Fibroblast of lung (primary cell): ENCODE data around the gene ZNF878. TPM values are rescaled to one million over a fixed set of nuclear protein-coding genes. Genes with fewer than 3 reads are reported as not detected.

ENCODE experiments used
- DNase-seq, 2 donors: peaks; one replicate each; pipeline versions ENCODE4 v3.0.0 to v3.0.0-alpha.2; 2010; ENCODE audit warnings: low read depth in 2 of 2
- H2AFZ ChIP-seq: 2 replicates; pipeline ENCODE4 v1.5.1; 2012; ENCODE audit warnings: low read length, control low read depth, inconsistent platforms
- H3K27ac ChIP-seq: 2 replicates; pipeline ENCODE4 v1.5.1; 2011; ENCODE audit warnings: low read length, control low read depth; ENCODE audit not compliant: insufficient read depth
- H3K27me3 ChIP-seq: 2 replicates; pipeline ENCODE4 v1.5.1; 2011; ENCODE audit warnings: mild to moderate bottlenecking, low read length; ENCODE audit not compliant: control insufficient read depth, insufficient read depth
- H3K36me3 ChIP-seq: 2 replicates; pipeline ENCODE4 v1.5.1; 2011; ENCODE audit warnings: low read length; ENCODE audit not compliant: control insufficient read depth, insufficient read depth
- H3K4me1 ChIP-seq: 2 replicates; pipeline ENCODE4 v1.5.1; 2011; ENCODE audit warnings: low read length; ENCODE audit not compliant: control insufficient read depth, insufficient read depth; ENCODE audit errors: extremely low read depth
- H3K4me2 ChIP-seq: 2 replicates; pipeline ENCODE4 v1.5.1; 2011; ENCODE audit warnings: low read length, control low read depth; ENCODE audit not compliant: insufficient read depth; ENCODE audit errors: extremely low read depth
- H3K4me3 ChIP-seq, 4 experiments: fragments of 200-600 bp in 1 of 4; sonication (generic) in 1 of 4; replicated peaks in 1 of 4; 2 replicates each; pipeline ENCODE4 v1.5.1; 2011 to 2016; ENCODE audit warnings: low read length in 4 of 4, low read depth in 3 of 4, mild to moderate bottlenecking in 3 of 4, control low read depth in 2 of 4, inconsistent platforms in 1 of 4, mixed read lengths in 1 of 4; ENCODE audit not compliant: insufficient read depth in 1 of 4; ENCODE audit errors: control extremely low read depth in 1 of 4
- H3K79me2 ChIP-seq: 2 replicates; pipeline ENCODE4 v1.5.1; 2012; ENCODE audit warnings: mild to moderate bottlenecking, low read length, inconsistent platforms; ENCODE audit not compliant: control insufficient read depth, insufficient read depth
- H3K9ac ChIP-seq: 2 replicates; pipeline ENCODE4 v1.5.1; 2011; ENCODE audit warnings: mild to moderate bottlenecking, low read length, control low read depth; ENCODE audit not compliant: insufficient read depth
- H3K9me3 ChIP-seq: 2 replicates; pipeline ENCODE4 v1.5.1; 2012; ENCODE audit warnings: low read depth, low read length; ENCODE audit not compliant: control insufficient read depth, insufficient read depth
- H4K20me1 ChIP-seq: 2 replicates; pipeline ENCODE4 v1.5.1; 2011; ENCODE audit warnings: low read length; ENCODE audit not compliant: control insufficient read depth, insufficient read depth; ENCODE audit errors: extremely low read depth
- CTCF ChIP-seq, 2 donors: IDR thresholded peaks in 1 of 2; conservative IDR thresholded peaks in 1 of 2; 1 replicate in 1 of 2; 2 replicates in 1 of 2; pipeline ENCODE4 v1.5.1; 2011 to 2012; ENCODE audit warnings: low read length in 2 of 2, control low read depth in 1 of 2, inconsistent platforms in 1 of 2, low read depth in 1 of 2, mild to moderate bottlenecking in 1 of 2
- EZH2 ChIP-seq: IDR thresholded peaks from 2 replicates; pipeline ENCODE4 v1.5.1; 2012; ENCODE audit warnings: low read length, control low read depth, mild to moderate bottlenecking; ENCODE audit errors: missing control alignments
- polyA plus RNA-seq, 2 donors: library from polyadenylated mRNA; depleted of rRNA in 1 of 2; stranded (reverse) in 1 of 2; unstranded in 1 of 2; fragments of >200 nt; gene quantifications; 2 replicates each; pipeline ENCODE4 v1.2.1, GENCODE V29; 2011 to 2012; ENCODE audit warnings: missing spikeins in 1 of 2
- total RNA-seq: library from RNA; depleted of rRNA; stranded (reverse); fragments of >200 nt; gene quantifications from 2 replicates; pipeline ENCODE4 v1.2.1, GENCODE V29; 2014

The ZNF878 gene
- total and polyA plus RNA-seq, 2 donors (not counting 1 experiment from before 2014, with no cell fraction given) = under 0.01 to 0.07 TPM

- peak; percentile 81 to 82 for DNase-seq
- peak within 1 kb of the TSS; percentile 75 to 92 (median 83) for H3K4me3 ChIP-seq
- no peaks in the 10 kb centered on the region for H3K79me2 ChIP-seq
- peaks cover 2% of the 10 kb centered on the region for H3K4me1 ChIP-seq
- H3K36me3 ChIP-seq = no peaks in the 10 kb centered on the region
- H3K27me3 ChIP-seq = no peaks in the 10 kb centered on the region
- peak within 1 kb of the TSS; percentile 95 for H3K9ac ChIP-seq
- H3K9me3 ChIP-seq = no peaks in the 10 kb centered on the region
- H3K4me2 ChIP-seq = peak within 1 kb of the TSS; percentile 88
- peak within 1 kb of the TSS; percentile 98 for H2AFZ ChIP-seq
- no peak for TF ChIP-seq CTCF (conservative IDR thresholded peaks at IDR 0.05 in 1 of 2, IDR thresholded peaks at IDR 0.05 in 1 of 2; ENCODE audit: low read depth in 1 of 2, low read length in 2 of 2)
- TF ChIP-seq EZH2 = no peak
- no peaks in the 10 kb centered on the region for H4K20me1 ChIP-seq
- H3K27ac ChIP-seq = peak within 1 kb of the TSS; percentile 94
Measured at GRCh38 chr19:12035220-12036172, 17.3 kb downstream of the ZNF878 start, which contains the start of gene ZNF433. ZNF433 (minus strand) TSS chr19:12035679; CDS start chr19:12035539, 140 bp downstream.

- no peaks in the 10 kb centered on the region for H3K79me2 ChIP-seq
- H3K4me3 ChIP-seq = peak overlapping the region; percentile 75 to 92 (median 83)
- H3K4me2 ChIP-seq = peak overlapping the region; percentile 84
- no peaks in the 10 kb centered on the region for H4K20me1 ChIP-seq
- H2AFZ ChIP-seq = peak overlapping the region; percentile 51
- peak in 1 of 2 donors; percentile 19 for DNase-seq
- H3K27me3 ChIP-seq = no peaks in the 10 kb centered on the region
- no peak for TF ChIP-seq EZH2
- TF ChIP-seq CTCF (conservative IDR thresholded peaks at IDR 0.05 in 1 of 2, IDR thresholded peaks at IDR 0.05 in 1 of 2; ENCODE audit: low read depth in 1 of 2, low read length in 2 of 2) = no peak
- H3K9ac ChIP-seq = no peak overlapping the region
- H3K9me3 ChIP-seq = no peaks in the 10 kb centered on the region
- H3K27ac ChIP-seq = peak overlapping the region; percentile 94
- peaks cover 2% of the 10 kb centered on the region for H3K4me1 ChIP-seq
- no peaks in the 10 kb centered on the region for H3K36me3 ChIP-seq
Measured at GRCh38 chr19:12034620-12035019, 18.1 kb downstream of the ZNF878 start.

GRCh38 chr19:12034198-12034597 lies 18.6 kb downstream of the ZNF878 start:
- no peaks in the 10 kb centered on the region for H3K79me2 ChIP-seq
- no peaks in the 10 kb centered on the region for H4K20me1 ChIP-seq
- TF ChIP-seq CTCF (conservative IDR thresholded peaks at IDR 0.05 in 1 of 2, IDR thresholded peaks at IDR 0.05 in 1 of 2; ENCODE audit: low read depth in 1 of 2, low read length in 2 of 2) = no peak
- no peak for TF ChIP-seq EZH2
- H3K9ac ChIP-seq = no peak overlapping the region
- H2AFZ ChIP-seq = no peak overlapping the region
- DNase-seq = no peak
- peak overlapping the region; percentile 84 for H3K4me2 ChIP-seq
- H3K36me3 ChIP-seq = no peaks in the 10 kb centered on the region
- peak overlapping the region in 3 of 4 experiments; percentile 75 to 90 (median 76) for H3K4me3 ChIP-seq
- H3K9me3 ChIP-seq = no peaks in the 10 kb centered on the region
- H3K27ac ChIP-seq = no peak overlapping the region
- H3K27me3 ChIP-seq = no peaks in the 10 kb centered on the region
- H3K4me1 ChIP-seq = peaks cover 2% of the 10 kb centered on the region
